ENCODE measurements around the gene TSNAXIP1.
A peak's percentile ranks its signal among the peaks of the same experiment; 100 is the strongest.

Gene TSNAXIP1

DNA sequence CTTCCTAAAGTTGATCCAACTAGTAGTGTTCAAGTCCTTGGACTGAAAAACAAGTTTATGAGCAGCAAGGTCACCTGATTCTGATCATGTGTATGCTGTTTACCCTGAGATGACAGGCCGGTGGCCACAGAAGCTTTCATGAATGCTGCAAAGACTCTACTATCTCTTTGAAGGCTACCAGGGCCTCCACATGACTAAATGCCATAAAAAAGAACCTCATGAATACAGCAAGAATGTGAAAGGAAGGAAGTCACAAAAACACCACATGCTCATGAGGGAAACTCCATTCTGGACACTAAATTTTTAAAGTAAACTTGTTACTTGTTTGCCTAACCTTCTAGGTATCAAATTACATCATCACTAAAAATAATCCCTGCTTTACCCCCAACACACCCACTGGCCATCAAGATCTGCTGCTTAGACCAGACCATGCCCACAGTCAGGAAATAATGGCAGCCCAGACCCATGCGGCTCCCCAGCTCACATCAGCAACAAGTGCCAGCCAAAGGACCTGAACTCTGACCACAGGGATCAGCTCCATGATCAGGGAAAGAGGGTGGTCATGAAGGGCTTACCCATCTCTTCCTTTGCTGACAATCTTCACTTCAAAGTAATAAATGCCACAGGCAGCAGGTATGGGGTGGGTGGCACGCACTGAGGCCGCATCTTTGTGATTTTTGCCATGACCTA lies 1.7 kb upstream of the TSNAXIP1 start:
- H3K4me3 ChIP-seq (ENCODE audit: low read depth, low read length): peak overlapping the region; percentile 83

DNA sequence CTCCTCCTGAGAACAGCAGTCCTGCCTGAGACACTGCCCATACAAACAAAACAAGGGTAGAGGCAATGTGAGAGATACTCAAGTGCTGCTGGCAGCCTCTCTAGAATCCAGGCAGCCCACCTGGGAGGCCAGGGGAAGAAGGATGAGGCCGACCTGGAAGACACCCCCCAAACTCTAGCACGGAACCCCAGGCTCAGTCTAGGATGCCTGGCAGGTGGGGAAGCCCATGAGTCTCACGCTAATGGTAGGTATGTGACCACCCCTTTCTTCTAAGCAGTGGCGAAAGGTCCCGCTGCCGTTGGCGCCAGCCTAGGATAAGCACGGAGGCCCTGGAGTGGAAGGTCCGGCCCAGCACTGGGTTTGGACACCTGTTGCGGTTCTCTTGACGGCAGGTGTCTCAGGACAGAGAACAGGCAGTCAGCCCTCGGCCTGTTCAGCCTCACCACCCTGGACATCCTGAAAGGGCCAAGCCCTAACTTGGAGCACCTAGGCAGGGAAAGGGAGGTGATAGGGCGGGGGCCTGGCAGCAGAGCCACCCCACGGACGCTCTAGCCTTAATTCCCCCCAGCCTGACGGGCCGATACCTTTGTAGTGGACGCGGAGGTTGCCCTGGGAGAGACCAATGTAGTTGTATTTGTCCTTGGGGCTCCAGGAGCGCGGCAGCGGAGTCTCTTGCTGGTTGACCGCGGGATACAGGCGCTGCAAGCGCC lies 816 bp upstream of the TSNAXIP1 start:
- TF ChIP-seq, protein P1, sequence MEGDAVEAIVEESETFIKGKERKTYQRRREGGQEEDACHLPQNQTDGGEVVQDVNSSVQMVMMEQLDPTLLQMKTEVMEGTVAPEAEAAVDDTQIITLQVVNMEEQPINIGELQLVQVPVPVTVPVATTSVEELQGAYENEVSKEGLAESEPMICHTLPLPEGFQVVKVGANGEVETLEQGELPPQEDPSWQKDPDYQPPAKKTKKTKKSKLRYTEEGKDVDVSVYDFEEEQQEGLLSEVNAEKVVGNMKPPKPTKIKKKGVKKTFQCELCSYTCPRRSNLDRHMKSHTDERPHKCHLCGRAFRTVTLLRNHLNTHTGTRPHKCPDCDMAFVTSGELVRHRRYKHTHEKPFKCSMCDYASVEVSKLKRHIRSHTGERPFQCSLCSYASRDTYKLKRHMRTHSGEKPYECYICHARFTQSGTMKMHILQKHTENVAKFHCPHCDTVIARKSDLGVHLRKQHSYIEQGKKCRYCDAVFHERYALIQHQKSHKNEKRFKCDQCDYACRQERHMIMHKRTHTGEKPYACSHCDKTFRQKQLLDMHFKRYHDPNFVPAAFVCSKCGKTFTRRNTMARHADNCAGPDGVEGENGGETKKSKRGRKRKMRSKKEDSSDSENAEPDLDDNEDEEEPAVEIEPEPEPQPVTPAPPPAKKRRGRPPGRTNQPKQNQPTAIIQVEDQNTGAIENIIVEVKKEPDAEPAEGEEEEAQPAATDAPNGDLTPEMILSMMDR (IDR thresholded peaks at IDR 0.05; ENCODE audit: low read depth, low read length): no peak
- peak overlapping the region; percentile 83 for H3K4me3 ChIP-seq (ENCODE audit: low read depth, low read length)

More for the DNA sequence above, 1.7 kb upstream of the TSNAXIP1 start:
- TF ChIP-seq, protein P1 (IDR thresholded peaks at IDR 0.05; ENCODE audit: low read depth, low read length): no peak

DNA sequence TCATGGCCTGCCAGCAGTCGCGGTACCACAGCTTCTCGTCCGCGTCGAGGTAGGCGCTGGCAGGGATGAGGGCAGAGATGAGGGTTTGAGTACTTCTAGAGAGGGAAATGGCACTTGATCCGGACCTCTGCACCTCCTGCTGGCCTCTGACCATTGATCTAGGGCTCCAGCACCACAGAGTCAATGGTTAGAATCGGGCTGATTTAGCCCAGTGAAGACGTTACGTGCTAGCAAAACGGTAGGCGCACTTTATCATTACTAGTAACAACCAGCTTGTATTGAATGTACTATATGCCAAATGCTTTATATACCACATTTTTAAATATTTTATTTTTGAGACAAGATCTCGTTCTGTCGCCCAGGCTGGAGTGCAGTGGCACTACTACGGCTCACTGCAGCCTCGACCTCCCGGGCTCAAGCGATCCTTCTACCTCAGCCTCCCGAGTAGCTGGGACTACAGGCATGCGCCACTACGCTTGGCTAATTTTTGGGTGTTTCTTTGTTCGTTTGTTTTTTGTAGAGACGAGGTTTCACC lies 526 bp downstream of the TSNAXIP1 start:
- TF ChIP-seq, protein P1 (IDR thresholded peaks at IDR 0.05; ENCODE audit: low read depth, low read length): no peak
- peak overlapping the region; percentile 83 for H3K4me3 ChIP-seq (ENCODE audit: low read depth, low read length)

DNA sequence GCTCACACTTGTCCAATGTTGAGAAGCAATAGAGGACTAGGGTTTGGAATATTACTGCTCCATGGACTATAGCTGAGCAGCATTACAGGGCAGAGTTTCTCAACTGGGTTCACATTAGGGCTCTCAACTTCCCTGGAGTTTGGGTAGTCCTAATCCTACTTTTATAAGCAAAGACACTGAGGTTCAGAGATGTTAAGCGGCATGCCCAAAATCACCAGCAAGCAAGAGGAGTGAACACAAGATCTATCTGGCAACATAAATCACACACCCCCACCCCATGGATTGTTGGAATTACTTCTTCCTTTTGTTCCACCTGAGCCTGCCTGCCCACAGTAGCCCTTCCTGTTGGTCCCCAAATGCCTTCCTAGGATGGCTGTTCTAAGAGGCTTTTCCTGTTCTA lies 5.2 kb downstream of the TSNAXIP1 start:
- TF ChIP-seq, protein P1 (IDR thresholded peaks at IDR 0.05; ENCODE audit: low read depth, low read length): no peak
- H3K4me3 ChIP-seq (ENCODE audit: low read depth, low read length): no peak overlapping the region

DNA sequence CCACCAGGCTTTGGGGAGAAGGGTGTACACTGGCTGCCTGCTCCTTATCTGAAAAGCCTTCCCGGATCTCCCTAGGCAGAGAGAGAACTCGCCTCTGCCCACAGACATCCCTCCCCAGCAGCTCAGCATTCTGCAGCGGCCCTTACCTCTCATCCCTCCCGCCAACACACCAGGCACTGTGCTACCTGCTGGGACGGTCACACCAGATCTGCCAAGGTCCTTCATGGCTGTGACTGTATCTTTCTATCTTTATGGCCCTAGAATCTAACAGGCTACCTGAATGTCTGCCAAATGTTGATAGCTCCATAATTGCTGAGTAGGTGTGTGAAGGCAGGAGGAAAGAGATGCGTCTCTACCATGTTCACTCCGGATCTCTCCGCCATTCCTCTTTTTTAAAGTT lies 7.9 kb downstream of the TSNAXIP1 start:
- no peak overlapping the region for H3K4me3 ChIP-seq (ENCODE audit: low read depth, low read length)
- TF ChIP-seq, protein P1 (IDR thresholded peaks at IDR 0.05; ENCODE audit: low read depth, low read length): no peak

DNA sequence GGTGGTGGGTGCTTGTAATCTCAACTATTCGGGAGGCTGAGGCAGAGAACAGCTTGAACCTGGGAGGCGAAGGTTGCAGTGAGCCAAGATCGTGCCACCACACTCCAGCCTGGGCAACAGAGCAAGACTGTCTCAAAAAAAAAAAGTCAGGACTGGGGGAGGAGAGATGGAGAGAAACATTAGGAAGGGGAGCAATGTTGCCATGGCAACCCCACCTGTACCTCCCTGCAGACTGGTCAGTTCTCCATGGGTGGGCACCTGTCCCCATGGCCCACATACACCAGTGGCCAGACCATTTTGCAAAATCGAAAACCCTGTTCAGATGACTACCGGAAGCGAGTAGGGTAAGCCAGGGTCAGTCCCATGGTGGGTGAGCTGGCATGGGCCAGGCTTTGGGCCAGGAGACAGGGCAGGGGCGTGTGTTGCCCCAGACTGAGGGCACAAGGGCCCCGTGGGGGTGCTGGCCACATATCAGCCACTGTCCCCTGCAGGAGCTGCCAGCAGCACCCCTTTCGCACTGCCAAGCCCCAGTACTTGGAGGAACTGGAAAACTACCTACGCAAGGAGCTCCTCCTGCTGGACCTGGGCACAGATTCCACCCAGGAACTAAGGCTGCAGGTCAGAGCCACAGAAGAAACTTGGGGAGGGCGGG lies 14.0 kb downstream of the TSNAXIP1 start:
- H3K4me3 ChIP-seq (ENCODE audit: low read depth, low read length): no peak overlapping the region
- TF ChIP-seq, protein P1 (IDR thresholded peaks at IDR 0.05; ENCODE audit: low read depth, low read length): no peak
